ENCODE results near the gene PIGP.

DNA sequence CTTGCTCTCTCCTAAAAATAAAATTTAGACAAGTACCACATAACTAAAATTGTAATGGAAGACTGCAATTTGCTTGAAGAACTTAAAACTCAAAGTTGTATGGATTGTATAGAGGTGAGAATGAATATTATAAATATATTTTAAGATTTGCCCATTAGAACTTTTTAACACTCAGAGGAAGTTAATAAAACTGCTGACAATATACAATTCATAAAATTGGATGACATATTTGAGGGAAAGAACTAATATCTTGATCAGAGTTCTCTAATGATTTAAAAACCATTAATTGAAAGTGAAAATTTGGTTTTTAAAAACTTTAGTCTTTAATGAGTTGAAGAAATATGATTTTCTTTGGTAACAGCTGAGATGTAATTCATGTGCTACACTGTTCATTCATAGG, 21.1 kb upstream of the PIGP start:
- no peak for TF ChIP-seq POLR2AphosphoS5 (IDR thresholded peaks at IDR 0.05; ENCODE audit: low read length)
- TF ChIP-seq HCFC1 (IDR thresholded peaks at IDR 0.05; ENCODE audit: low read length), result no peak
